Endodermal cell (in vitro differentiated cells): ENCODE measurements around the gene PCK2. TPM values are rescaled to one million over a fixed set of nuclear protein-coding genes. Genes with fewer than 3 reads are reported as not detected.

Experiments used
- DNase-seq: peaks from one replicate; pipeline ENCODE4 v3.0.0-alpha.2; 2017
- H3K27ac ChIP-seq: 2 replicates; pipeline ENCODE4 v1.5.1; 2013; ENCODE audit warnings: mild to moderate bottlenecking, low read depth, low read length, moderate library complexity
- H3K27me3 ChIP-seq: 2 replicates; pipeline ENCODE4 v1.6.1; 2013; ENCODE audit warnings: mild to moderate bottlenecking, low read length, moderate library complexity; ENCODE audit not compliant: insufficient read depth, control insufficient read depth, poor library complexity, severe bottlenecking
- H3K36me3 ChIP-seq: 2 replicates; pipeline ENCODE4 v1.7.0; 2013; ENCODE audit warnings: mild to moderate bottlenecking, low read length, moderate library complexity; ENCODE audit not compliant: control insufficient read depth, insufficient read depth
- H3K4me1 ChIP-seq: one replicate; pipeline ENCODE4 v1.7.0; 2013; ENCODE audit warnings: low read length; ENCODE audit not compliant: control insufficient read depth, insufficient read depth
- H3K4me3 ChIP-seq: 2 replicates; pipeline ENCODE4 v1.5.1; 2013; ENCODE audit warnings: mild to moderate bottlenecking, low read length, moderate library complexity
- H3K9ac ChIP-seq: 2 replicates; pipeline ENCODE4 v1.6.1; 2013; ENCODE audit warnings: mild to moderate bottlenecking, low read length, moderate library complexity; ENCODE audit not compliant: poor library complexity, severe bottlenecking; ENCODE audit errors: extremely low read depth
- H3K9me3 ChIP-seq: 2 replicates; pipeline ENCODE4 v1.6.1; 2013; ENCODE audit warnings: mild to moderate bottlenecking, low read length, moderate library complexity; ENCODE audit not compliant: control insufficient read depth
- H3K27ac Mint-ChIP-seq: 2 replicates; pipeline ENCODE4 v1.8.0; 2020; ENCODE audit warnings: mixed read lengths
- H3K27me3 Mint-ChIP-seq: 2 replicates; pipeline ENCODE4 v1.8.0; 2021; ENCODE audit warnings: mild to moderate bottlenecking, mixed read lengths; ENCODE audit not compliant: insufficient read depth
- H3K36me3 Mint-ChIP-seq: 2 replicates; pipeline ENCODE4 v1.8.0; 2020; ENCODE audit warnings: low read depth, mixed read lengths
- H3K4me1 Mint-ChIP-seq: 2 replicates; pipeline ENCODE4 v1.8.0; 2020; ENCODE audit warnings: mixed read lengths
- H3K4me3 Mint-ChIP-seq: 2 replicates; pipeline ENCODE4 v1.8.0; 2020; ENCODE audit warnings: mild to moderate bottlenecking, moderate library complexity, mixed read lengths
- H3K9me3 Mint-ChIP-seq: 2 replicates; pipeline ENCODE4 v1.8.0; 2020; ENCODE audit warnings: mild to moderate bottlenecking, mixed read lengths
- CTCF ChIP-seq: fragments of 200-600 bp; sonication (generic); conservative IDR thresholded peaks from 2 replicates; pipeline ENCODE4 v1.5.0; 2021; ENCODE audit warnings: antibody characterized with exemption, mild to moderate bottlenecking
- WGBS, 2 experiments: methylation state at CpG; one replicate each; pipeline versions ENCODE4 v1.1.5 to v1.1.7; 2013; ENCODE audit warnings: missing lambda C conversion rate in 2 of 2, mixed read lengths in 1 of 2; ENCODE audit not compliant: insufficient coverage in 1 of 2, insufficient read length in 1 of 2; 5-methylcytosine and 5-hydroxymethylcytosine counted together
- total RNA-seq, 2 donors: library from RNA; stranded (reverse); fragmentation: NEBNext Ultra II Directional in 1 of 2; extraction: Animal tissue kit (Norgen Biotek cat#: 25700) in 1 of 2; gene quantifications; 2 replicates in 1 of 2; 3 replicates in 1 of 2; pipeline ENCODE4 v1.2.1, GENCODE V29; 2021

PCK2 gene
- total RNA-seq, 2 donors from 2014 or later, result 37.7 to 42.8 TPM

GRCh38 chr14:24089890-24090289 is 4.2 kb upstream of the PCK2 start:
- Histone ChIP-seq H3K9ac (no peak overlapping the region), H3K36me3 (no peaks in the 10 kb centered on the region), H3K27ac (no peak overlapping the region), H3K9me3 (no peaks in the 10 kb centered on the region), H3K27me3 (no peaks in the 10 kb centered on the region), H3K4me1 (peaks cover 13% of the 10 kb centered on the region), H3K4me3 (no peak overlapping the region)
- no peak overlapping the region for H3K4me3 Mint-ChIP-seq
- peaks cover 43% of the 10 kb centered on the region for H3K4me1 Mint-ChIP-seq
- TF ChIP-seq CTCF, result no peak
- no peak for DNase-seq
- no peak overlapping the region for H3K27ac Mint-ChIP-seq
- no peaks in the 10 kb centered on the region for H3K36me3 Mint-ChIP-seq
- 91 to 100% methylated on average over 4 of the region's 6 CpGs for WGBS, 2 experiments
- peaks cover 15% of the 10 kb centered on the region for H3K27me3 Mint-ChIP-seq
- H3K9me3 Mint-ChIP-seq, result no peaks in the 10 kb centered on the region

DNA sequence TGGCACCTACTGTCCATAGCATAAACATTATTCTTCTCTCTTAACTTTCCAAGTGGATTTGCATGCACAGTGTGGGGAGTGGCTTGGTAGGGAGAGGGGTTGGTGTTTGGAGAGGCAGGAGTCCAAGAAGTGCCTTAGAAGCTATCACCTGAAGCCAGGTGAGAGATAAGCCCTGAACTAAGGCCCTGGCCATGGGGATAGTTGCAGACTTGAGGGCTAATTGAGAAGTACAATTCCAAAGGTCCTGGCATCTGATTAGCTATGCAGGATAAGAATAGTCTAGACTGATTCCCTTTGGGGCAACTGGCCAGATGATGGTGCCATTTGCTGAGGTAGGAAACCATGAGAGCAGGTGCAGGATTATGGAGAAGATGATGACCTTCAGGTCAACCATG is 2.0 kb upstream of the PCK2 start:
- no peak for TF ChIP-seq CTCF
- DNase-seq, result no peak
- no peak overlapping the region for H3K27ac Mint-ChIP-seq
- H3K9me3 Mint-ChIP-seq, result no peaks in the 10 kb centered on the region
- H3K4me1 Mint-ChIP-seq, result peaks cover 33% of the 10 kb centered on the region
- Histone ChIP-seq H3K27me3 (no peaks in the 10 kb centered on the region), H3K9ac (no peak overlapping the region), H3K4me1 (peaks cover 4% of the 10 kb centered on the region), H3K4me3 (no peak overlapping the region), H3K36me3 (no peaks in the 10 kb centered on the region), H3K9me3 (no peaks in the 10 kb centered on the region), H3K27ac (no peak overlapping the region)
- peaks cover 11% of the 10 kb centered on the region for H3K36me3 Mint-ChIP-seq
- peaks cover 13% of the 10 kb centered on the region for H3K27me3 Mint-ChIP-seq
- H3K4me3 Mint-ChIP-seq, result no peak overlapping the region

GRCh38 chr14:24092505-24093206 is 1.5 kb upstream of the PCK2 start:
- peak overlapping the region; percentile 90 for H3K4me3 Mint-ChIP-seq
- H3K36me3 Mint-ChIP-seq, result peaks cover 11% of the 10 kb centered on the region
- H3K27me3 Mint-ChIP-seq, result peaks cover 13% of the 10 kb centered on the region
- TF ChIP-seq CTCF, result no peak
- no peaks in the 10 kb centered on the region for H3K27me3 ChIP-seq
- H3K9me3 Mint-ChIP-seq, result no peaks in the 10 kb centered on the region
- H3K4me1 ChIP-seq, result no peaks in the 10 kb centered on the region
- no peaks in the 10 kb centered on the region for H3K36me3 ChIP-seq
- peaks cover 32% of the 10 kb centered on the region for H3K4me1 Mint-ChIP-seq
- H3K27ac ChIP-seq, result no peak overlapping the region
- H3K27ac Mint-ChIP-seq, result no peak overlapping the region
- H3K9ac ChIP-seq, result no peak overlapping the region
- WGBS, 2 experiments, result 94 to 96% methylated on average over 2 to 4 of the region's 4 CpGs
- no peak overlapping the region for H3K4me3 ChIP-seq
- no peaks in the 10 kb centered on the region for H3K9me3 ChIP-seq
- no peak for DNase-seq
